CD4-positive, alpha-beta T cell (primary cell): ENCODE measurements around the gene OR6N1. TPM values are rescaled to one million over a fixed set of nuclear protein-coding genes. Genes with fewer than 3 reads are reported as not detected.

Experiments used
- ATAC-seq: fragments of 200-7000 bp; cut with Tn5 transposase; one replicate; pipeline ENCODE4 v1.10.0; 2022; ENCODE audit warnings: mild to moderate bottlenecking; ENCODE audit not compliant: poor library complexity
- CTCF ChIA-PET: fragments of 350-600 bp; sonication (Branson Sonifier 250); formaldehyde crosslinking; loops from one replicate; lab custom pipeline; 2021; ENCODE audit warnings: antibody characterized with exemption, inconsistent platforms; lab: Charles Lee
- POLR2A ChIA-PET: fragments of 350-600 bp; sonication (Branson Sonifier 250); formaldehyde crosslinking; loops from one replicate; lab custom pipeline; 2021; ENCODE audit warnings: antibody characterized with exemption, inconsistent platforms; lab: Charles Lee
- DNase-seq, 14 experiments: peaks; one replicate each; pipeline ENCODE4 v3.0.0-alpha.2; 2013 to 2020; ENCODE audit warnings: mixed read lengths in 2 of 14
- H3K27ac ChIP-seq, 2 donors: one replicate each; pipeline versions ENCODE4 v1.5.1 to v1.7.0; 2013; ENCODE audit warnings: low read length in 2 of 2, low read depth in 1 of 2, mild to moderate bottlenecking in 1 of 2
- H3K27me3 ChIP-seq, 2 experiments: 1 replicate in 1 of 2; 2 replicates in 1 of 2; pipeline versions ENCODE4 v1.6.1 to v1.7.0; 2013; ENCODE audit warnings: low read length in 2 of 2, control low read depth in 1 of 2, mild to moderate bottlenecking in 1 of 2, moderate library complexity in 1 of 2; ENCODE audit not compliant: insufficient read depth in 2 of 2, control insufficient read depth in 1 of 2
- H3K36me3 ChIP-seq: one replicate; pipeline ENCODE4 v1.6.1; 2013; ENCODE audit warnings: low read length, control low read depth; ENCODE audit not compliant: insufficient read depth
- H3K4me1 ChIP-seq: one replicate; pipeline ENCODE4 v1.6.1; 2013; ENCODE audit warnings: low read length, control low read depth; ENCODE audit not compliant: insufficient read depth
- H3K4me3 ChIP-seq: one replicate; pipeline ENCODE4 v1.5.1; 2013; ENCODE audit warnings: mild to moderate bottlenecking, low read length, moderate library complexity
- H3K9me3 ChIP-seq, 2 experiments: 1 replicate in 1 of 2; 2 replicates in 1 of 2; pipeline versions ENCODE4 v1.6.1 to v1.7.0; 2013; ENCODE audit warnings: low read length in 2 of 2, mild to moderate bottlenecking in 2 of 2, control low read depth in 1 of 2, moderate library complexity in 1 of 2; ENCODE audit not compliant: control insufficient read depth in 1 of 2, insufficient read depth in 1 of 2
- H3K27ac Mint-ChIP-seq: one replicate; pipeline ENCODE4 v1.8.0; 2020; ENCODE audit warnings: mixed read lengths
- H3K27me3 Mint-ChIP-seq: one replicate; pipeline ENCODE4 v1.8.0; 2021; ENCODE audit warnings: mixed read lengths
- H3K36me3 Mint-ChIP-seq: one replicate; pipeline ENCODE4 v1.8.0; 2021; ENCODE audit warnings: low read depth, mixed read lengths
- H3K4me1 Mint-ChIP-seq: one replicate; pipeline ENCODE4 v1.8.0; 2021; ENCODE audit warnings: low read depth, mixed read lengths
- H3K4me3 Mint-ChIP-seq: one replicate; pipeline ENCODE4 v1.8.0; 2020; ENCODE audit warnings: mild to moderate bottlenecking, mixed read lengths
- H3K9me3 Mint-ChIP-seq: one replicate; pipeline ENCODE4 v1.8.0; 2020; ENCODE audit warnings: mixed read lengths
- intact Hi-C, 2 experiments: fragments of 100-400 bp; cut with DNase I in 1 of 2; cut with micrococcal nuclease in 1 of 2; formaldehyde crosslinking; loops; one replicate each; pipeline versions ENCODE4 v1.15.1 to v1.9.0; 2023 to 2025; cut with DNase I, micrococcal nuclease
- total RNA-seq, 174 experiments: library from RNA in 2 of 174; stranded (reverse) in 2 of 174; gene quantifications; one replicate each; pipeline ENCODE4 v1.2.3 and lab custom pipeline; 2021 to 2026
- TF ChIP-seq, protein P1 (sequence below): fragments of 200-600 bp; IDR thresholded peaks from one replicate; pipeline ENCODE4 v1.8.0; 2022; ENCODE audit warnings: antibody characterized with exemption, mild to moderate bottlenecking

The OR6N1 gene
- total RNA-seq, 2 experiments from 2014 or later, result not detected

GRCh38 chr1:158800526-158800925 lies 28.5 kb upstream of the OR6N1 start:
- ATAC-seq, result no peak
- CTCF ChIA-PET, result no interaction called here
- Mint-ChIP-seq H3K4me3 (no peak overlapping the region), H3K4me1 (no peaks in the 10 kb centered on the region), H3K9me3 (no peaks in the 10 kb centered on the region), H3K27ac (no peak overlapping the region), H3K27me3 (peaks cover 35% of the 10 kb centered on the region), H3K36me3 (no peaks in the 10 kb centered on the region)
- Histone ChIP-seq H3K4me3 (no peak overlapping the region), H3K27me3 (peaks cover 0 to 10% of the 10 kb centered on the region in 2 experiments), H3K9me3 (no peaks in the 10 kb centered on the region), H3K4me1 (no peaks in the 10 kb centered on the region), H3K27ac (no peak overlapping the region), H3K36me3 (no peaks in the 10 kb centered on the region)
- POLR2A ChIA-PET, result no interaction called here
- intact Hi-C loops, result no loop called here
- TF ChIP-seq, protein P1, sequence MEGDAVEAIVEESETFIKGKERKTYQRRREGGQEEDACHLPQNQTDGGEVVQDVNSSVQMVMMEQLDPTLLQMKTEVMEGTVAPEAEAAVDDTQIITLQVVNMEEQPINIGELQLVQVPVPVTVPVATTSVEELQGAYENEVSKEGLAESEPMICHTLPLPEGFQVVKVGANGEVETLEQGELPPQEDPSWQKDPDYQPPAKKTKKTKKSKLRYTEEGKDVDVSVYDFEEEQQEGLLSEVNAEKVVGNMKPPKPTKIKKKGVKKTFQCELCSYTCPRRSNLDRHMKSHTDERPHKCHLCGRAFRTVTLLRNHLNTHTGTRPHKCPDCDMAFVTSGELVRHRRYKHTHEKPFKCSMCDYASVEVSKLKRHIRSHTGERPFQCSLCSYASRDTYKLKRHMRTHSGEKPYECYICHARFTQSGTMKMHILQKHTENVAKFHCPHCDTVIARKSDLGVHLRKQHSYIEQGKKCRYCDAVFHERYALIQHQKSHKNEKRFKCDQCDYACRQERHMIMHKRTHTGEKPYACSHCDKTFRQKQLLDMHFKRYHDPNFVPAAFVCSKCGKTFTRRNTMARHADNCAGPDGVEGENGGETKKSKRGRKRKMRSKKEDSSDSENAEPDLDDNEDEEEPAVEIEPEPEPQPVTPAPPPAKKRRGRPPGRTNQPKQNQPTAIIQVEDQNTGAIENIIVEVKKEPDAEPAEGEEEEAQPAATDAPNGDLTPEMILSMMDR, result no peak
- DNase-seq, result no peak

DNA sequence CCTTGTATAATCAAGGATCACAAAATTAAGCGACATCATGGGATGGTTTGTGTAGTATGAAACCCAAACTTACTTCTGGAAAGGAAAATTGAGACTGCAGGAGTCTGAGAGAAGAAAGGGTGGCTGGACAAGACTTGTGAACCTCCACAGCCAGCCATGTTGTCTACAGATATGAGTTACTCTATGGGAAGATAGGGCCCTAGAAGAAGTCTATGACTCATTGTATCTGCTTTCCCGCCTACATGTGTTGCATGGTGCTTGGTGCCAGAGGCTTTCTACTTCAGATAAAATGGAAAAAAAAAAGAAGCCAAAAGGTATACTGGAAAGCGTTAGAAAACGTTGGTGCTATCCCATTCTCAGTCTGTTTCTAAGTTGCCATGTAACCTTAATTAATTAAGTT lies 27.7 kb upstream of the OR6N1 start:
- ATAC-seq, result no peak
- Histone ChIP-seq H3K4me1 (no peaks in the 10 kb centered on the region), H3K27me3 (peaks cover 0 to 10% of the 10 kb centered on the region in 2 experiments), H3K36me3 (no peaks in the 10 kb centered on the region), H3K9me3 (no peaks in the 10 kb centered on the region), H3K27ac (no peak overlapping the region), H3K4me3 (no peak overlapping the region)
- TF ChIP-seq, protein P1, result no peak
- no peaks in the 10 kb centered on the region for H3K36me3 Mint-ChIP-seq
- no peak overlapping the region for H3K27ac Mint-ChIP-seq
- intact Hi-C loops, result loop anchor here in 1 of 2 experiments (5.0 kb wide), 2 partner anchors 128 to 273 kb away; no protein-coding TSS in a partner anchor
- no peak overlapping the region for H3K4me3 Mint-ChIP-seq
- no peaks in the 10 kb centered on the region for H3K9me3 Mint-ChIP-seq
- no peaks in the 10 kb centered on the region for H3K4me1 Mint-ChIP-seq
- ChIA-PET POLR2A (no interaction called here), CTCF (no interaction called here)
- H3K27me3 Mint-ChIP-seq, result peaks cover 37% of the 10 kb centered on the region
- no peak for DNase-seq

DNA sequence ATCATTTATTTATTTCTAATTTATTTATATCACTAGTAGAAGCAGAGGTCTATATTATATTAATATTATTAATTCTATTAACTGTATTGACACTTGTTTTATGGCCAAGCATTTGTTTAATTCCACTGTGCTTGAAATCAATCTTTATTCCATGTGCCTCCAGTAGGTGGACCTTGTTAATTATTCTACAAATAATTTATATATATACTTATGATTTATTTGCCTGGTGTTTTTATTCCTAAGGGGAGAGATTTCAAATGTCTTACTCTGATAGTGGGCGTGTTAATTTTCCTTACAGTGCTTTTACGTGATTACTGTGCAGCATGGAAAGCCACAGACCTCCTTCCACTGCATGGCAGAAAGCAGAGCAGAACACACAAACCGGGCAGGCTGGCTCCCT lies 26.5 kb upstream of the OR6N1 start:
- DNase-seq (peak in 1 of 14 experiments; percentile 6), ATAC-seq (no peak)
- Mint-ChIP-seq H3K4me3 (no peak overlapping the region), H3K36me3 (no peaks in the 10 kb centered on the region), H3K27me3 (peaks cover 34% of the 10 kb centered on the region), H3K27ac (no peak overlapping the region), H3K9me3 (no peaks in the 10 kb centered on the region), H3K4me1 (no peaks in the 10 kb centered on the region)
- Histone ChIP-seq H3K4me1 (no peaks in the 10 kb centered on the region), H3K36me3 (no peaks in the 10 kb centered on the region), H3K27me3 (peaks cover 0 to 10% of the 10 kb centered on the region in 2 experiments), H3K4me3 (no peak overlapping the region), H3K9me3 (no peaks in the 10 kb centered on the region), H3K27ac (no peak overlapping the region)
- TF ChIP-seq, protein P1, result no peak
- CTCF ChIA-PET, result no interaction called here
- intact Hi-C loops, result loop anchor here in 1 of 2 experiments (5.0 kb wide), 2 partner anchors 129 to 274 kb away; no protein-coding TSS in a partner anchor
- POLR2A ChIA-PET, result no interaction called here
